NT2/D1 (cell line): Measurements from ENCODE around the gene UGT2B15.

Experiments
- YY1 ChIP-seq: IDR thresholded peaks from 2 replicates; pipeline ENCODE4 v1.6.1; 2011; ENCODE audit not compliant: insufficient read length, insufficient read depth
- ZNF274 ChIP-seq: IDR thresholded peaks from 2 replicates; pipeline ENCODE4 v1.6.1; 2011; ENCODE audit warnings: mild to moderate bottlenecking, low read depth, low read length

DNA sequence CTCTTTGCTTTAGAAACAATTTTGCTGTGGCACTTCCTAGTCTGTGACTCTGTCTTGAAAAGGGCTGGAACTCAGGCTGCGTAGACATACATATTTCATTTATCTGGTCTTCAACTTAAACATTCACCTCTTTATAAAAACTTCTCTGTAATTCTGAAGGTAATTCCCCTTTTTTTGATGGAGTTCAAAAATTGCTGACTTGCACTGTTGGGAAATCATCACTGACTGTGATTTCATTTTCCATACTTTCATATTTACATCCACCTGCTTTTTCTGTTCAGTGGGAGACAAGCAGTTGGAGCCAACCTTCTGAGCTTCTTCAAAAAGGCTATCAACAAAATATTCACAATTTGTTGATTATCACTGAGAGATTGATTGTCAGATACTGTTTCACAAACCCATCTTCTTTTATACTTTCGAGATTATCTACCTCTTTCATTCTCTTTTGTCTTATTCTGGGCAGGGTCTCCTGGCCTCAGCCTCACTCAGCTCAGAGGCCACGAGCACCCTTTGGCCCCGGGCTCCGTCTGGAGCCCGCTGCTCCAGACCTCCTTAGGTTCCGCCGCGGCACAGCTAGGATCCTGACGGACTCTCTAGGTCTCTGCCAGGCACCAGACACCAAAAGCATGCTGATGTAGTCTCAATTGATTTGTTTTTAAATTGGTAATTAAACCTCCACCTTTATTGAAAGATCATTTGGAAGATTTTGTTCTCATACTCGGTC, 54.6 kb downstream of the UGT2B15 start:
- no peak for TF ChIP-seq YY1
- no peak for TF ChIP-seq ZNF274
